Endodermal cell (in vitro differentiated cells): ENCODE measurements around the gene CRISPLD2. TPM values are rescaled to one million over a fixed set of nuclear protein-coding genes. Genes with fewer than 3 reads are reported as not detected.

Source experiments
- DNase-seq: peaks from one replicate; pipeline ENCODE4 v3.0.0-alpha.2; 2017
- H3K27ac ChIP-seq: 2 replicates; pipeline ENCODE4 v1.5.1; 2013; ENCODE audit warnings: mild to moderate bottlenecking, low read depth, low read length, moderate library complexity
- H3K27me3 ChIP-seq: 2 replicates; pipeline ENCODE4 v1.6.1; 2013; ENCODE audit warnings: mild to moderate bottlenecking, low read length, moderate library complexity; ENCODE audit not compliant: insufficient read depth, control insufficient read depth, poor library complexity, severe bottlenecking
- H3K36me3 ChIP-seq: 2 replicates; pipeline ENCODE4 v1.7.0; 2013; ENCODE audit warnings: mild to moderate bottlenecking, low read length, moderate library complexity; ENCODE audit not compliant: control insufficient read depth, insufficient read depth
- H3K4me1 ChIP-seq: one replicate; pipeline ENCODE4 v1.7.0; 2013; ENCODE audit warnings: low read length; ENCODE audit not compliant: control insufficient read depth, insufficient read depth
- H3K4me3 ChIP-seq: 2 replicates; pipeline ENCODE4 v1.5.1; 2013; ENCODE audit warnings: mild to moderate bottlenecking, low read length, moderate library complexity
- H3K9ac ChIP-seq: 2 replicates; pipeline ENCODE4 v1.6.1; 2013; ENCODE audit warnings: mild to moderate bottlenecking, low read length, moderate library complexity; ENCODE audit not compliant: poor library complexity, severe bottlenecking; ENCODE audit errors: extremely low read depth
- H3K9me3 ChIP-seq: 2 replicates; pipeline ENCODE4 v1.6.1; 2013; ENCODE audit warnings: mild to moderate bottlenecking, low read length, moderate library complexity; ENCODE audit not compliant: control insufficient read depth
- H3K27ac Mint-ChIP-seq: 2 replicates; pipeline ENCODE4 v1.8.0; 2020; ENCODE audit warnings: mixed read lengths
- H3K27me3 Mint-ChIP-seq: 2 replicates; pipeline ENCODE4 v1.8.0; 2021; ENCODE audit warnings: mild to moderate bottlenecking, mixed read lengths; ENCODE audit not compliant: insufficient read depth
- H3K36me3 Mint-ChIP-seq: 2 replicates; pipeline ENCODE4 v1.8.0; 2020; ENCODE audit warnings: low read depth, mixed read lengths
- H3K4me1 Mint-ChIP-seq: 2 replicates; pipeline ENCODE4 v1.8.0; 2020; ENCODE audit warnings: mixed read lengths
- H3K4me3 Mint-ChIP-seq: 2 replicates; pipeline ENCODE4 v1.8.0; 2020; ENCODE audit warnings: mild to moderate bottlenecking, moderate library complexity, mixed read lengths
- H3K9me3 Mint-ChIP-seq: 2 replicates; pipeline ENCODE4 v1.8.0; 2020; ENCODE audit warnings: mild to moderate bottlenecking, mixed read lengths
- CTCF ChIP-seq: fragments of 200-600 bp; sonication (generic); conservative IDR thresholded peaks from 2 replicates; pipeline ENCODE4 v1.5.0; 2021; ENCODE audit warnings: antibody characterized with exemption, mild to moderate bottlenecking
- WGBS, 2 experiments: methylation state at CpG; one replicate each; pipeline versions ENCODE4 v1.1.5 to v1.1.7; 2013; ENCODE audit warnings: missing lambda C conversion rate in 2 of 2, mixed read lengths in 1 of 2; ENCODE audit not compliant: insufficient coverage in 1 of 2, insufficient read length in 1 of 2; 5-methylcytosine and 5-hydroxymethylcytosine counted together
- total RNA-seq, 2 donors: library from RNA; stranded (reverse); fragmentation: NEBNext Ultra II Directional in 1 of 2; extraction: Animal tissue kit (Norgen Biotek cat#: 25700) in 1 of 2; gene quantifications; 2 replicates in 1 of 2; 3 replicates in 1 of 2; pipeline ENCODE4 v1.2.1, GENCODE V29; 2021

CRISPLD2 gene
- total RNA-seq, 2 donors from 2014 or later = 5.0 to 9.3 TPM

- Histone ChIP-seq H3K27me3 (peaks cover 45% of the 10 kb centered on the region), H3K9me3 (no peaks in the 10 kb centered on the region), H3K27ac (no peak overlapping the region), H3K9ac (no peak overlapping the region), H3K4me3 (no peak overlapping the region), H3K36me3 (no peaks in the 10 kb centered on the region), H3K4me1 (no peaks in the 10 kb centered on the region)
- Mint-ChIP-seq H3K4me1 (peaks cover 6% of the 10 kb centered on the region), H3K36me3 (no peaks in the 10 kb centered on the region), H3K9me3 (no peaks in the 10 kb centered on the region), H3K27ac (no peak overlapping the region), H3K27me3 (peaks cover 46% of the 10 kb centered on the region), H3K4me3 (no peak overlapping the region)
- WGBS, 2 experiments = 83 to 91% methylated on average over 6 to 8 of the region's 8 CpGs
- no peak for TF ChIP-seq CTCF
- no peak for DNase-seq
Observed at GRCh38 chr16:84823484-84823883, 3.7 kb downstream of the CRISPLD2 start.

- no peak overlapping the region for H3K4me3 Mint-ChIP-seq
- H3K27me3 Mint-ChIP-seq = peaks cover 41% of the 10 kb centered on the region
- no peak for TF ChIP-seq CTCF
- H3K4me1 Mint-ChIP-seq = peaks cover 6% of the 10 kb centered on the region
- Histone ChIP-seq H3K9me3 (no peaks in the 10 kb centered on the region), H3K27ac (no peak overlapping the region), H3K9ac (no peak overlapping the region), H3K4me1 (no peaks in the 10 kb centered on the region), H3K36me3 (no peaks in the 10 kb centered on the region), H3K4me3 (no peak overlapping the region), H3K27me3 (peaks cover 41% of the 10 kb centered on the region)
- 50 to 76% methylated on average over 1 to 5 of the region's 5 CpGs for WGBS, 2 experiments
- H3K9me3 Mint-ChIP-seq = no peaks in the 10 kb centered on the region
- H3K36me3 Mint-ChIP-seq = no peaks in the 10 kb centered on the region
- DNase-seq = no peak
- H3K27ac Mint-ChIP-seq = no peak overlapping the region
Observed at GRCh38 chr16:84823926-84824325, 4.1 kb downstream of the CRISPLD2 start.

- no peaks in the 10 kb centered on the region for H3K4me1 ChIP-seq
- no peak overlapping the region for H3K4me3 ChIP-seq
- Mint-ChIP-seq H3K4me1 (no peaks in the 10 kb centered on the region), H3K4me3 (no peak overlapping the region), H3K27ac (no peak overlapping the region), H3K9me3 (no peaks in the 10 kb centered on the region), H3K27me3 (peaks cover 22% of the 10 kb centered on the region), H3K36me3 (no peaks in the 10 kb centered on the region)
- DNase-seq = no peak
- 92 to 95% methylated on average over 8 of the region's 8 CpGs for WGBS, 2 experiments
- no peak overlapping the region for H3K27ac ChIP-seq
- no peak for TF ChIP-seq CTCF
- H3K36me3 ChIP-seq = no peaks in the 10 kb centered on the region
- no peak overlapping the region for H3K9ac ChIP-seq
- H3K27me3 ChIP-seq = peaks cover 21% of the 10 kb centered on the region
- H3K9me3 ChIP-seq = no peaks in the 10 kb centered on the region
Observed at GRCh38 chr16:84825896-84826557, 6.2 kb downstream of the CRISPLD2 start.
